ENCODE data around the gene SPATA20. TPM values are rescaled to one million over a fixed set of nuclear protein-coding genes. Genes with fewer than 3 reads are reported as not detected.
A peak's percentile ranks its signal among the peaks of the same experiment; 100 is the strongest.

SPATA20 gene
- total and polyA plus RNA-seq, 12 donors: 12.6 to 88.4 (median 63.3) TPM

GRCh38 chr17:50585891-50586290 lies 38.9 kb downstream of the SPATA20 start:
- 79 to 83% methylated on average over 8 of the region's 8 CpGs for WGBS, 2 donors
- no peak for TF ChIP-seq CTCF (IDR thresholded peaks at IDR 0.05)
- DNase-seq: peak in 1 of 2 donors; percentile 6

GRCh38 chr17:50586421-50587247 lies 39.7 kb downstream of the SPATA20 start:
- TF ChIP-seq CTCF (IDR thresholded peaks at IDR 0.05): no peak
- WGBS, 2 donors: 88 to 92% methylated on average over 9 of the region's 9 CpGs

More at GRCh38 chr17:50585891-50586290, 38.9 kb downstream of the SPATA20 start:
- peaks cover 11 to 45% (median 36%) of the 10 kb centered on the region in 9 donors for H3K4me1 ChIP-seq
- no peaks in the 10 kb centered on the region for H3K36me3 ChIP-seq
- H3K27me3 ChIP-seq: no peaks in the 10 kb centered on the region
- intact Hi-C loops (cut with DNase I): no loop called here
- H3K9me3 ChIP-seq: no peaks in the 10 kb centered on the region
- ATAC-seq: no peak
- H3K27ac ChIP-seq: peak overlapping the region in 3 of 10 donors; percentile 1 to 55 (median 41)
- H3K4me3 ChIP-seq: no peak overlapping the region

GRCh38 chr17:50587571-50587970 lies 40.6 kb downstream of the SPATA20 start:
- 78 to 84% methylated on average over 9 of the region's 9 CpGs for WGBS, 2 donors

More at GRCh38 chr17:50586421-50587247, 39.7 kb downstream of the SPATA20 start:
- intact Hi-C loops (cut with DNase I): no loop called here
- H3K9me3 ChIP-seq: no peaks in the 10 kb centered on the region
- no peaks in the 10 kb centered on the region for H3K27me3 ChIP-seq
- H3K27ac ChIP-seq: no peak overlapping the region
- H3K4me1 ChIP-seq: peaks cover 11 to 48% (median 36%) of the 10 kb centered on the region in 9 donors
- no peak for ATAC-seq
- peak in 1 of 2 donors; percentile 5 for DNase-seq
- H3K4me3 ChIP-seq: no peak overlapping the region
- no peaks in the 10 kb centered on the region for H3K36me3 ChIP-seq

More at GRCh38 chr17:50587571-50587970, 40.6 kb downstream of the SPATA20 start:
- no peaks in the 10 kb centered on the region for H3K9me3 ChIP-seq
- TF ChIP-seq CTCF (IDR thresholded peaks at IDR 0.05): no peak
- no peaks in the 10 kb centered on the region for H3K27me3 ChIP-seq
- H3K27ac ChIP-seq: peak overlapping the region in 1 of 10 donors; percentile 61
- DNase-seq (no peak), ATAC-seq (no peak)
- no peaks in the 10 kb centered on the region for H3K36me3 ChIP-seq
- intact Hi-C loops (cut with DNase I): no loop called here
- H3K4me1 ChIP-seq: peaks cover 11 to 43% (median 32%) of the 10 kb centered on the region in 9 donors
- H3K4me3 ChIP-seq: no peak overlapping the region

All from heart right ventricle (tissue), 16 donors.